Measurements from ENCODE around the gene NGFR.
"Not testable (repeated sequence)": the region's sequence is repeated elsewhere in the genome, so short reads cannot be mapped to it uniquely, and the experiment has no call there.

NGFR gene

GRCh38 chr17:49496867-49497147, 1.7 kb downstream of the NGFR start:
- no peak for DNase-seq

GRCh38 chr17:49497148-49498028, 2.3 kb downstream of the NGFR start:
- DNase-seq, result peak; percentile 32

DNA sequence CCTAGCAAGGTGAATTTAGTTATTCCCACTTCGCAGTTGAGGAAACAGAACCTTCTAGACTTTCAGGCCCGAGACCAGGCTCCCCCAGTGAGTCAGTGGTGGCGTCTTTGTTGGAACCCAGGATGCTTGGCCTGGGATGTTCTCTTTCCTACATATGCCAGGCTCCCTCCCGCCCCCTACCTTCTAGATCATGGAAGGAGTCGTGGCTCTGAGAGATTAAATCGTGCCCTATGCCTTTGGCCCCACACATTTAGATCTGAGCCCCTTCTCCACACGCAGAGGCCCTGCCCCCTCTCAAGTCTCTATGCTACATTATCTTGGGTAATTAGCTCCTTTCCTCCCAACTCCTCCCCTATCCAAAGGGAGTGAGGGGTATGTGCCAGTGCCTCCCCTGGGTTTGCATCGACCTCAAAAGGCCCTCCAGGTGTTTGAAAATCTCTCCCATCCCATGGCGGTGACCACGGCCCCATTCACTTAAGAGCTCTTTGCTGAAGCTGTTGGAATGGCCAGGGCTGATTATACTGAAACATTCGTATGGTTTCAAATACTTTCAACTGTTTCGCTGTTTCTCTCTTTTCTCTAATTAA, 3.0 kb downstream of the NGFR start:
- no peak for DNase-seq

DNA sequence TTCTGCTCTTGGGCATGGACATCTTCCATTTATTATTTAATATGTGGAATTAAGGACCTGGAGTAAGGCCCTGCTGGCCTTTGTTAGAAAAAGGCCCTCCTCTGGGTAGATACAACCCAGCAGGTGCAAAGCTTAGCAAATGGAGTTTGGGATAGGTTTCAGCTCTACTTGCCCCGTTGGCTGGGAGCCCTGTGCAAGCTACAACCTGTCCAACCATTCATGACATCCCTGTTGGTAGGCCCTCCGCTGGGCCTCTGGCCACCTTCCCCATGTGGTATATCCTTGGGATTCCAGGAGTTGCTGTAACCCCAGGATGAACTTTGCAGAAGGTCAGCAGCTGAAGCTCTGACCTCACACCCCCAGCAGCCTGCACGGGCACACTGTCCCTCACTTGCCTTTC, 6.4 kb downstream of the NGFR start:
- no peak for DNase-seq

DNA sequence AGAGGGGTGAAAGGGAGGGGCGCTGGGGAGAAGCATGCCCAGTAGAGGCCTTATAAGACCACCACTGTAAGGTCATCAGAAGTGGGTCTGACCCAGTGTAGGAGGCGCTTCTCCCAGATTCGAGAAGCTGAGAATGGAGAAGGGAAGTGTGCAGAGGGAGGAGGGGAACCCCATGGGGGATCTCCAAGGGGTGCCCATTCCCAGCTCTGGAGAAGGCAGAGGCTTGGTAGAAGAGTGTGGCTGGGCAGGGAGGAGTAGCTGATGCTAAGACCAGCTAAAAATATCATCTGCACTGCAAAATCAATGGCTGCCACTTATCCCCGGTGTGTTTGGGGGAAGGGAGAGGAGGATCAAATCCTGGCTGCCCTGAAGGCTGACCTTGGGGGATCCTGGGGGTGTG, 7.2 kb downstream of the NGFR start:
- DNase-seq, result no peak

GRCh38 chr17:49502680-49503079, 7.6 kb downstream of the NGFR start:
- DNase-seq, result not testable (repeated sequence)

GRCh38 chr17:49504369-49504768, 9.3 kb downstream of the NGFR start:
- DNase-seq, result no peak

GRCh38 chr17:49505854-49506253, 10.8 kb downstream of the NGFR start:
- no peak for DNase-seq

DNA sequence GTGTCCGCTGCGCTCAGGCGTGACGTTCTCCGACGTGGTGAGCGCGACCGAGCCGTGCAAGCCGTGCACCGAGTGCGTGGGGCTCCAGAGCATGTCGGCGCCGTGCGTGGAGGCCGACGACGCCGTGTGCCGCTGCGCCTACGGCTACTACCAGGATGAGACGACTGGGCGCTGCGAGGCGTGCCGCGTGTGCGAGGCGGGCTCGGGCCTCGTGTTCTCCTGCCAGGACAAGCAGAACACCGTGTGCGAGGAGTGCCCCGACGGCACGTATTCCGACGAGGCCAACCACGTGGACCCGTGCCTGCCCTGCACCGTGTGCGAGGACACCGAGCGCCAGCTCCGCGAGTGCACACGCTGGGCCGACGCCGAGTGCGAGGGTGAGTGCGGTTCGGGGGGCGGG, 11.2 kb downstream of the NGFR start:
- DNase-seq, result no peak

- DNase-seq, result no peak
Measured at GRCh38 chr17:49508061-49508865, 13.2 kb downstream of the NGFR start.

GRCh38 chr17:49508866-49509587, 13.9 kb downstream of the NGFR start:
- no peak for DNase-seq

- DNase-seq, result no peak
Measured at GRCh38 chr17:49509588-49509917, 14.5 kb downstream of the NGFR start.

GRCh38 chr17:49510059-49510719, 15.1 kb downstream of the NGFR start:
- no peak for DNase-seq

DNA sequence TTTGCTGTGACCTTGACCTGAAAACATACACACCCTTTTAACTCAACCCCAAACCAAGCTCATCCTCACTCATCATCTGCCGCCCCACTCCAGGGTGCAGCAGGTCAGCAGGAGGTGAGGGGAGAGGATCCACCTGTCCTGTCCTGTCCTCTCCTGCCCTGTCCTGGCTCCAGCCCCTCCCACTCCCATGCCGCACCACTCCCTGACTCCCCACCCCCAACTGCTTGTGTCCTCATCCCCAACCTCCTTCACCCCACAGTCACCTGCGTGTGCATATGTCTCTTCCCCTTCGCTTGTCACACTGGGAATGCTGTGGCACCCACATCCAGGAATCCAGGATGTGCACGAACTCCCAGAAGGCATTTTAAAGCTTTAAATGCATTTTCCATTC, 15.6 kb downstream of the NGFR start:
- no peak for DNase-seq

GRCh38 chr17:49511810-49512209, 16.7 kb downstream of the NGFR start:
- no peak for DNase-seq

- DNase-seq, result no peak
Measured at GRCh38 chr17:49512296-49513043, 17.4 kb downstream of the NGFR start.

DNA sequence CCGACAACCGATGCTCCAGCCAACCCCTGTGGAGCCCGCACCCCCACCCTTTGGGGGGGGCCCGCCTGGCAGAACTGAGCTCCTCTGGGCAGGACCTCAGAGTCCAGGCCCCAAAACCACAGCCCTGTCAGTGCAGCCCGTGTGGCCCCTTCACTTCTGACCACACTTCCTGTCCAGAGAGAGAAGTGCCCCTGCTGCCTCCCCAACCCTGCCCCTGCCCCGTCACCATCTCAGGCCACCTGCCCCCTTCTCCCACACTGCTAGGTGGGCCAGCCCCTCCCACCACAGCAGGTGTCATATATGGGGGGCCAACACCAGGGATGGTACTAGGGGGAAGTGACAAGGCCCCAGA, 17.9 kb downstream of the NGFR start:
- no peak for DNase-seq

- DNase-seq, result no peak
Measured at GRCh38 chr17:49513641-49514040, 18.5 kb downstream of the NGFR start.

GRCh38 chr17:49514071-49514721, 19.1 kb downstream of the NGFR start:
- DNase-seq, result peak; percentile 25

DNA sequence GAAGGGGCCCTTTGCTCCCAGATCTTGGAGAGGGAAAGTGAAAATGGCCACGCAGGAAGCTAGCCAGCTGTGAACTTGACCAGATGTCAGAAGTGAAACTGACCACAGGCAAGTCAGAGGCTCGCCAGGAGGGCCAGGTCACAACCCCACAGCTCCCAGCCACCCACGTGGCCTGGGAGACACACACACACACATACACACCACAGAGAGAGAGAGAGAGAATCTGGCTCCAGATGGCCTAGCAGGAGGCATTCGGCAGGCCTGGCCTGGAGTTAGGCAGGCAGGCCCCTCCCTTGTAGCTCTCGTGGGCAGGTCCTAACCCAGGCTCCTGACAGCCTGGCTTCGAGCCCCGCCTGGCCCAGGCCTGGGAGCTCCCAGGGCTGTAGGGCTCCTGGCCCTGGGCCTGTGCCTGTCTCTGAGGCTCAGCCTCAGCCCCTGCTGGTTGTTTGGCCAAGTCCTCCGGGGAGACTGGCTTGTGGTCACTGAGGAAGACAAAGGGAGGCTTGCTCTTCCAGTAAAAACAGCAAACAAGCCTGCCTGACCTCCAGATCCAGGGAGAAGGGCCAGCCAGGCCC, 20.2 kb downstream of the NGFR start:
- DNase-seq, result peak; percentile 44

DNA sequence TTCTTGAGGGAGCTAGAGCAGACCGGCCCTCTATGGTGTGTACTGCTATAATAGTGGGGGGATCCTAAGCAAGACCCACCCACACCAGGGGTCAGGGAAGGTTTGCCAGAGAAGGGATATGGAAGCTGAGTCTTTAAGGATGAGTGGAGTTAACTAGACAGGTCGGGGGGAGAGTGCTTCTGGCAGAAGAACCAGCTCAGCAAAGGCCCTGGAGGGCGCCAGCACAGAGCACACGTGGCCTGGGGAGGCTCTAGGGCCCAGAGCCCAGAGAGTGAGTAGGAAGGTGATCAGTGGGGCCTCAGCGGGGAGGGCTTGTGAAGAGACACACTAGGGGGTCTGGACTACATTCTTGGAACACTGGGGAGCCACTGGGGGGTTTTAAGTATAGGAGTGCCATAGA, 21.1 kb downstream of the NGFR start:
- no peak for DNase-seq

All from hematopoietic multipotent progenitor cell treated with erythropoietin and hydrocortisone succinate and interleukin-3 and kit ligand, for 6 days (in vitro differentiated cells).